GM12878 (cell line): ENCODE measurements around the gene RGS6. TPM values are rescaled to one million over a fixed set of nuclear protein-coding genes. Genes with fewer than 3 reads are reported as not detected.

Source experiments
- ATAC-seq: fragments of 200-7000 bp; cut with Tn5 transposase; 3 replicates; pipeline ENCODE4 v1.9.1; 2020; ENCODE audit warnings: mild to moderate bottlenecking, moderate library complexity
- BruUV-seq: library from RNA; stranded (reverse); fragments of 400-500 nt; replicated peaks from 2 replicates; lab custom pipeline; 2021; lab: Mats Ljungman, UMichigan
- CTCF ChIA-PET: fragments of 300-600 bp; sonication (Branson Sonifier 250); formaldehyde crosslinking; extraction: SDS; loops from one replicate; lab custom pipeline; 2021; ENCODE audit warnings: inconsistent platforms; lab: Yijun Ruan, JAX
- POLR2A ChIA-PET: fragments of 350-600 bp; formaldehyde crosslinking; extraction: SDS; loops from one replicate; lab custom pipeline; 2021; ENCODE audit warnings: inconsistent platforms; lab: Charles Lee
- RAD21 ChIA-PET: fragments of 300-600 bp; sonication (Branson Sonifier 250); formaldehyde crosslinking; loops from one replicate; lab custom pipeline; 2023; ENCODE audit warnings: antibody characterized with exemption; ENCODE audit not compliant: unreplicated experiment; lab: Charles Lee
- SMC1A ChIA-PET: fragments of 300-600 bp; sonication (Branson Sonifier 250); formaldehyde crosslinking; loops from one replicate; lab custom pipeline; 2023; ENCODE audit not compliant: unreplicated experiment, uncharacterized antibody; lab: Charles Lee
- DNase-seq: peaks from one replicate; pipeline ENCODE4 v3.0.0-alpha.2; 2011; ENCODE audit warnings: low read depth, low spot score
- FAIRE-seq: peaks from 3 replicates; lab custom pipeline; 2011; peaks lifted over from hg19 to GRCh38; lab: Jason Lieb, UNC
- H2AFZ ChIP-seq: 2 replicates; pipeline ENCODE4 v1.6.0; 2011; ENCODE audit warnings: low read depth, low read length, control low read depth; ENCODE audit not compliant: control insufficient read depth
- H3K27ac ChIP-seq: 2 replicates; pipeline ENCODE4 v1.5.1; 2011; ENCODE audit warnings: control low read depth; ENCODE audit not compliant: control insufficient read depth, insufficient read depth
- H3K27me3 ChIP-seq, 2 experiments: replicated peaks in 1 of 2; 2 replicates each; pipeline versions ENCODE4 v1.6.0 to v1.6.1; 2011; ENCODE audit warnings: low read length in 1 of 2; ENCODE audit not compliant: control insufficient read depth in 2 of 2, insufficient read depth in 2 of 2
- H3K36me3 ChIP-seq, 2 experiments: 2 replicates each; pipeline ENCODE4 v1.5.1; 2011; ENCODE audit warnings: low read length in 1 of 2; ENCODE audit not compliant: control insufficient read depth in 2 of 2, insufficient read depth in 2 of 2
- H3K4me1 ChIP-seq: 2 replicates; pipeline ENCODE4 v1.6.1; 2011; ENCODE audit warnings: mild to moderate bottlenecking, low read length, moderate library complexity, mixed read lengths; ENCODE audit not compliant: control insufficient read depth, insufficient read depth
- H3K4me2 ChIP-seq: 2 replicates; pipeline ENCODE4 v1.6.0; 2011; ENCODE audit warnings: control low read depth; ENCODE audit not compliant: control insufficient read depth, insufficient read depth
- H3K4me3 ChIP-seq: fragments of 200-600 bp; sonication (generic); 2 replicates; pipeline ENCODE4 v1.5.1; 2016
- H3K79me2 ChIP-seq: 2 replicates; pipeline ENCODE4 v1.6.0; 2011; ENCODE audit warnings: low read length; ENCODE audit not compliant: control insufficient read depth, insufficient read depth
- H3K9ac ChIP-seq: 2 replicates; pipeline ENCODE4 v1.8.0; 2011; ENCODE audit warnings: low read length, control low read depth, mixed read lengths; ENCODE audit not compliant: control insufficient read depth, insufficient read depth
- H3K9me3 ChIP-seq: replicated peaks from 3 replicates; pipeline ENCODE4 v1.5.1; 2011; ENCODE audit warnings: mild to moderate bottlenecking, low read length; ENCODE audit not compliant: control insufficient read depth, insufficient read depth
- H4K20me1 ChIP-seq: 2 replicates; pipeline ENCODE4 v1.6.0; 2011; ENCODE audit not compliant: control insufficient read depth, insufficient read depth
- BCL3 ChIP-seq: IDR thresholded peaks from 2 replicates; pipeline ENCODE4 v1.6.1; 2011; ENCODE audit warnings: borderline replicate concordance, low read depth, mild to moderate bottlenecking, moderate library complexity, low read length; ENCODE audit not compliant: insufficient read depth, poor library complexity, severe bottlenecking
- CBX3 ChIP-seq: fragments of 200-600 bp; sonication (generic); IDR thresholded peaks from 2 replicates; pipeline ENCODE4 v1.6.1; 2016; ENCODE audit warnings: low read depth, borderline replicate concordance
- EGR1 ChIP-seq, 2 experiments: IDR thresholded peaks; 1 replicate in 1 of 2; 2 replicates in 1 of 2; pipeline ENCODE4 v1.6.1; 2011 to 2012; ENCODE audit warnings: low read depth in 2 of 2, low read length in 2 of 2, borderline replicate concordance in 1 of 2, mild to moderate bottlenecking in 1 of 2, moderate library complexity in 1 of 2
- PAX5 ChIP-seq: IDR thresholded peaks from 2 replicates; pipeline ENCODE4 v1.6.1; 2011; ENCODE audit warnings: low read depth, low read length, borderline replicate concordance
- POU2F2 ChIP-seq: IDR thresholded peaks from 3 replicates; pipeline ENCODE4 v1.6.1; 2011; ENCODE audit warnings: low read depth, mild to moderate bottlenecking, low read length, borderline replicate concordance
- RB1 ChIP-seq: fragments of 450-650 bp; formaldehyde crosslinking; IDR thresholded peaks from 2 replicates; pipeline ENCODE4 v1.6.1; 2017; ENCODE audit warnings: mild to moderate bottlenecking, borderline replicate concordance
- RCOR1 ChIP-seq: conservative IDR thresholded peaks from 2 replicates; pipeline ENCODE4 v1.6.1; 2012; ENCODE audit warnings: low read depth, low read length, improper control_type of control experiment
- SIX5 ChIP-seq: IDR thresholded peaks from 2 replicates; pipeline ENCODE4 v1.6.1; 2011; ENCODE audit warnings: mild to moderate bottlenecking, low read depth, low read length, moderate library complexity; ENCODE audit not compliant: severe bottlenecking
- SP1 ChIP-seq: IDR thresholded peaks from one replicate; pipeline ENCODE4 v1.6.1; 2011; ENCODE audit warnings: low read depth, low read length
- SREBF1 ChIP-seq: IDR thresholded peaks from 2 replicates; pipeline ENCODE4 v1.6.1; 2012; ENCODE audit warnings: mild to moderate bottlenecking, low read length
- TBL1XR1 ChIP-seq: IDR thresholded peaks from 2 replicates; pipeline ENCODE4 v1.6.1; 2012; ENCODE audit warnings: low read depth, low read length, improper control_type of control experiment
- TCF3 ChIP-seq: IDR thresholded peaks from 2 replicates; pipeline ENCODE4 v1.6.1; 2012; ENCODE audit warnings: low read depth, mild to moderate bottlenecking, low read length, borderline replicate concordance; ENCODE audit not compliant: insufficient read depth
- ZSCAN29 ChIP-seq: fragments of 450-650 bp; IDR thresholded peaks from 2 replicates; pipeline ENCODE4 v1.6.1; 2017; ENCODE audit warnings: mild to moderate bottlenecking, moderate library complexity
- WGBS: methylation state at CpG from one replicate; pipeline ENCODE4 v1.1.6; 2016; ENCODE audit warnings: low lambda C conversion rate; ENCODE audit not compliant: insufficient replicate concordance, insufficient coverage; ENCODE audit errors: missing lambda C conversion rate; 5-methylcytosine and 5-hydroxymethylcytosine counted together
- in situ Hi-C: fragments of 300-500 bp; cut with MboI; formaldehyde crosslinking; loops from 9 replicates; pipeline ENCODE4 v1.14.3; 2018; ENCODE audit warnings: mixed read lengths
- intact Hi-C: fragments of 100-400 bp; cut with micrococcal nuclease; formaldehyde crosslinking; loops from one replicate; pipeline ENCODE4 v1.14.2; 2022; ENCODE audit not compliant: unreplicated experiment
- polyA plus RNA-seq, 11 experiments: library from polyadenylated mRNA; depleted of rRNA in 4 of 11; unstranded in 6 of 11; stranded (reverse) in 5 of 11; fragments of >200 nt; fragmentation: Nextera tagmentation in 4 of 11; fragmentation: Illumina TruSeq in 1 of 11; extraction: Ambion mirVana in 4 of 11; extraction: Trizol in 1 of 11; gene quantifications; 1 replicate in 1 of 11; 2 replicates in 10 of 11; pipeline versions ENCODE4 v1.2.1 to v1.2.3, GENCODE V29; 2011 to 2016; ENCODE audit warnings: inconsistent platforms in 2 of 11, missing spikeins in 2 of 11, low read depth in 1 of 11
- total RNA-seq, 4 experiments: library from RNA; depleted of rRNA in 3 of 4; stranded (reverse); fragments of >200 nt in 3 of 4; fragmentation: Illumina TruSeq in 1 of 4; extraction: Trizol in 1 of 4; gene quantifications; 2 replicates each; pipeline versions ENCODE4 v1.2.1 to v1.2.3, GENCODE V29; 2013 to 2021
- TF ChIP-seq, protein P1 (sequence below): fragments of 150-350 bp; IDR thresholded peaks from 2 replicates; pipeline ENCODE4 v1.6.1; 2016; ENCODE audit warnings: low read depth, low read length
- TF ChIP-seq, protein P2 (sequence below): IDR thresholded peaks from 2 replicates; pipeline ENCODE4 v1.6.1; 2012; ENCODE audit warnings: mild to moderate bottlenecking, low read depth, low read length

The RGS6 gene
- total and polyA plus RNA-seq, 10 of the 15 experiments (the other 5 are each of a cell fraction or from before 2014, with no cell fraction given), result 3.9 to 18.1 (median 12.4) TPM

DNA sequence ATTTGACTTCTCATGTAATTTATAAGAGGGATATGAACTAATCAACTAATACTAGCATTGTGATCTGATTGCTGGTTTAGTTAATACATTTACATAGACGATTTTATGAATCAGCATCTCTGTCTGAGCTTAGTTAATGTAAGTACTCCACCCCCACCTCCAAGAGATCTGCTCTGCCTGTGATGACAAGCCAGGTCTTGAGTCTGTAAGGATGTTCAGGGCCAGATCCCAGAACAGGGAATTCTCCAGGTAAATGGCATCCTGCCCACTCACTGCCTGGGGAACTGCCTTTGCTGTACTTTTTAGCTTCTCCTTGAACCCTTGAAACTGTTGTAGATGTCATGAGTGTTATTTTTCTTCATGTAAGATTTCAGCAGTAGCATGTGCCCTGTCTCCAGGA, 289.8 kb downstream of the RGS6 start:
- no peak for TF ChIP-seq SREBF1
- no peak for TF ChIP-seq TBL1XR1
- TF ChIP-seq, protein P1, sequence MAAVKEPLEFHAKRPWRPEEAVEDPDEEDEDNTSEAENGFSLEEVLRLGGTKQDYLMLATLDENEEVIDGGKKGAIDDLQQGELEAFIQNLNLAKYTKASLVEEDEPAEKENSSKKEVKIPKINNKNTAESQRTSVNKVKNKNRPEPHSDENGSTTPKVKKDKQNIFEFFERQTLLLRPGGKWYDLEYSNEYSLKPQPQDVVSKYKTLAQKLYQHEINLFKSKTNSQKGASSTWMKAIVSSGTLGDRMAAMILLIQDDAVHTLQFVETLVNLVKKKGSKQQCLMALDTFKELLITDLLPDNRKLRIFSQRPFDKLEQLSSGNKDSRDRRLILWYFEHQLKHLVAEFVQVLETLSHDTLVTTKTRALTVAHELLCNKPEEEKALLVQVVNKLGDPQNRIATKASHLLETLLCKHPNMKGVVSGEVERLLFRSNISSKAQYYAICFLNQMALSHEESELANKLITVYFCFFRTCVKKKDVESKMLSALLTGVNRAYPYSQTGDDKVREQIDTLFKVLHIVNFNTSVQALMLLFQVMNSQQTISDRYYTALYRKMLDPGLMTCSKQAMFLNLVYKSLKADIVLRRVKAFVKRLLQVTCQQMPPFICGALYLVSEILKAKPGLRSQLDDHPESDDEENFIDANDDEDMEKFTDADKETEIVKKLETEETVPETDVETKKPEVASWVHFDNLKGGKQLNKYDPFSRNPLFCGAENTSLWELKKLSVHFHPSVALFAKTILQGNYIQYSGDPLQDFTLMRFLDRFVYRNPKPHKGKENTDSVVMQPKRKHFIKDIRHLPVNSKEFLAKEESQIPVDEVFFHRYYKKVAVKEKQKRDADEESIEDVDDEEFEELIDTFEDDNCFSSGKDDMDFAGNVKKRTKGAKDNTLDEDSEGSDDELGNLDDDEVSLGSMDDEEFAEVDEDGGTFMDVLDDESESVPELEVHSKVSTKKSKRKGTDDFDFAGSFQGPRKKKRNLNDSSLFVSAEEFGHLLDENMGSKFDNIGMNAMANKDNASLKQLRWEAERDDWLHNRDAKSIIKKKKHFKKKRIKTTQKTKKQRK, result no peak
- TF ChIP-seq SP1, result no peak
- no peak for TF ChIP-seq PAX5
- TF ChIP-seq CBX3, result no peak
- no peak for TF ChIP-seq ZSCAN29
- TF ChIP-seq, protein P2, sequence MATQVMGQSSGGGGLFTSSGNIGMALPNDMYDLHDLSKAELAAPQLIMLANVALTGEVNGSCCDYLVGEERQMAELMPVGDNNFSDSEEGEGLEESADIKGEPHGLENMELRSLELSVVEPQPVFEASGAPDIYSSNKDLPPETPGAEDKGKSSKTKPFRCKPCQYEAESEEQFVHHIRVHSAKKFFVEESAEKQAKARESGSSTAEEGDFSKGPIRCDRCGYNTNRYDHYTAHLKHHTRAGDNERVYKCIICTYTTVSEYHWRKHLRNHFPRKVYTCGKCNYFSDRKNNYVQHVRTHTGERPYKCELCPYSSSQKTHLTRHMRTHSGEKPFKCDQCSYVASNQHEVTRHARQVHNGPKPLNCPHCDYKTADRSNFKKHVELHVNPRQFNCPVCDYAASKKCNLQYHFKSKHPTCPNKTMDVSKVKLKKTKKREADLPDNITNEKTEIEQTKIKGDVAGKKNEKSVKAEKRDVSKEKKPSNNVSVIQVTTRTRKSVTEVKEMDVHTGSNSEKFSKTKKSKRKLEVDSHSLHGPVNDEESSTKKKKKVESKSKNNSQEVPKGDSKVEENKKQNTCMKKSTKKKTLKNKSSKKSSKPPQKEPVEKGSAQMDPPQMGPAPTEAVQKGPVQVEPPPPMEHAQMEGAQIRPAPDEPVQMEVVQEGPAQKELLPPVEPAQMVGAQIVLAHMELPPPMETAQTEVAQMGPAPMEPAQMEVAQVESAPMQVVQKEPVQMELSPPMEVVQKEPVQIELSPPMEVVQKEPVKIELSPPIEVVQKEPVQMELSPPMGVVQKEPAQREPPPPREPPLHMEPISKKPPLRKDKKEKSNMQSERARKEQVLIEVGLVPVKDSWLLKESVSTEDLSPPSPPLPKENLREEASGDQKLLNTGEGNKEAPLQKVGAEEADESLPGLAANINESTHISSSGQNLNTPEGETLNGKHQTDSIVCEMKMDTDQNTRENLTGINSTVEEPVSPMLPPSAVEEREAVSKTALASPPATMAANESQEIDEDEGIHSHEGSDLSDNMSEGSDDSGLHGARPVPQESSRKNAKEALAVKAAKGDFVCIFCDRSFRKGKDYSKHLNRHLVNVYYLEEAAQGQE, result no peak
- no peak for TF ChIP-seq TCF3
- no peak for TF ChIP-seq POU2F2
- no peak for TF ChIP-seq RB1
- no peak for TF ChIP-seq BCL3
- no peak for TF ChIP-seq EGR1 (IDR thresholded peaks at IDR 0.05; ENCODE audit: borderline replicate concordance in 1 of 2, low read depth in 2 of 2, low read length in 2 of 2)
- TF ChIP-seq SIX5, result no peak
- TF ChIP-seq RCOR1, result no peak
- Histone ChIP-seq H3K4me1 (no peaks in the 10 kb centered on the region), H2AFZ (no peak overlapping the region), H3K36me3 (no peaks in the 10 kb centered on the region), H3K4me3 (no peak overlapping the region), H3K79me2 (no peaks in the 10 kb centered on the region), H3K9ac (no peak overlapping the region), H3K27ac (no peak overlapping the region), H4K20me1 (no peaks in the 10 kb centered on the region), H3K27me3 (no peaks in the 10 kb centered on the region), H3K9me3 (no peaks in the 10 kb centered on the region; the same call in 1 of the 3 replicates), H3K4me2 (no peak overlapping the region)
- in situ Hi-C loops (no loop called here), intact Hi-C loops (no loop called here)
- BruUV-seq, result no TSS peak
- WGBS, result 0% methylated on average over 1 of the region's 1 CpG
- RAD21 ChIA-PET, result interaction anchor here (0.9 kb wide), 1 partner anchor 10 kb away, joined by 4 read pairs; no protein-coding TSS in a partner anchor
- no peak for DNase-seq
- SMC1A ChIA-PET, result interaction anchor here (1.0 kb wide), 1 partner anchor 10 kb away, joined by 3 read pairs; no protein-coding TSS in a partner anchor
- no peak for FAIRE-seq
- CTCF ChIA-PET, result interaction anchor here (1.0 kb wide), 1 partner anchor 17 kb away, joined by 3 read pairs; no protein-coding TSS in a partner anchor
- POLR2A ChIA-PET, result no interaction called here
- ATAC-seq, result no peak
